K562 (cell line): ENCODE measurements around the gene HAUS2. TPM values are rescaled to one million over a fixed set of nuclear protein-coding genes. Genes with fewer than 3 reads are reported as not detected.

ENCODE experiments used
- ATAC-seq: fragments of 200-7000 bp; cut with Tn5 transposase; 3 replicates; pipeline ENCODE4 v1.9.1; 2020; ENCODE audit warnings: moderate library complexity
- BruUV-seq: library from RNA; stranded (reverse); fragments of 400-500 nt; replicated peaks from 2 replicates; lab custom pipeline; 2021; lab: Mats Ljungman, UMichigan
- CTCF ChIA-PET: fragments of 300-600 bp; formaldehyde crosslinking; extraction: SDS; loops from one replicate; lab custom pipeline; 2021; ENCODE audit warnings: low intra/inter-chr PET ratio; lab: Yijun Ruan, JAX
- POLR2A ChIA-PET: fragments of 300-600, 350-650 bp; sonication (Branson Sonifier 250); formaldehyde crosslinking; extraction: SDS; loops from one replicate; lab custom pipeline; 2021; ENCODE audit warnings: antibody characterized with exemption, inconsistent platforms; lab: Yijun Ruan, JAX
- DNase-seq, 4 experiments: peaks; one replicate each; pipeline versions ENCODE4 v3.0.0 to v3.0.0-alpha.2; 2011 to 2018; ENCODE audit warnings: low spot score in 3 of 4, mixed read lengths in 3 of 4; ENCODE audit errors: extremely low read depth in 1 of 4
- FAIRE-seq: peaks from 2 replicates; lab custom pipeline; 2011; peaks lifted over from hg19 to GRCh38; lab: Jason Lieb, UNC
- H2AFZ ChIP-seq: 2 replicates; pipeline ENCODE4 v1.6.0; 2011; ENCODE audit warnings: low read depth, low read length, control low read depth, inconsistent platforms
- H3K27ac ChIP-seq: fragments of 200-600 bp; 3 replicates; pipeline ENCODE4 v1.8.0; 2011; ENCODE audit warnings: low read depth, mild to moderate bottlenecking, control low read depth, inconsistent platforms, low read length, moderate library complexity, mixed read lengths; ENCODE audit errors: extremely low read depth
- H3K27me3 ChIP-seq, 2 experiments: fragments of 300-600 bp in 1 of 2; 2 replicates in 1 of 2; 3 replicates in 1 of 2; pipeline versions ENCODE4 v1.6.0 to v1.8.0; 2011; ENCODE audit warnings: inconsistent platforms in 2 of 2, low read length in 2 of 2, mild to moderate bottlenecking in 1 of 2, mixed read lengths in 1 of 2, moderate library complexity in 1 of 2; ENCODE audit not compliant: control insufficient read depth in 2 of 2, insufficient read depth in 2 of 2
- H3K36me3 ChIP-seq: fragments of 300-600 bp; 3 replicates; pipeline ENCODE4 v1.8.0; 2011; ENCODE audit warnings: mild to moderate bottlenecking, low read length, inconsistent platforms; ENCODE audit not compliant: control insufficient read depth, insufficient read depth
- H3K4me1 ChIP-seq, 2 experiments: fragments of 200-600 bp in 1 of 2; replicated peaks in 1 of 2; 2 replicates in 1 of 2; 3 replicates in 1 of 2; pipeline versions ENCODE4 v1.5.1 to v1.8.0; 2011; ENCODE audit warnings: inconsistent platforms in 2 of 2, low read length in 2 of 2, mild to moderate bottlenecking in 1 of 2, mixed read lengths in 1 of 2, moderate library complexity in 1 of 2; ENCODE audit not compliant: control insufficient read depth in 2 of 2, insufficient read depth in 2 of 2
- H3K4me2 ChIP-seq: 2 replicates; pipeline ENCODE4 v1.6.1; 2011; ENCODE audit warnings: low read length, control low read depth, inconsistent platforms, mixed read lengths; ENCODE audit not compliant: insufficient read depth
- H3K4me3 ChIP-seq: fragments of 200-600 bp; sonication (generic), shearing (Covaris generic); 2 replicates; pipeline ENCODE4 v1.5.1; 2016; ENCODE audit warnings: control low read depth, inconsistent platforms
- H3K79me2 ChIP-seq: fragments of 200-600 bp; 3 replicates; pipeline ENCODE4 v1.8.0; 2011; ENCODE audit warnings: low read length, inconsistent platforms; ENCODE audit not compliant: control insufficient read depth, insufficient read depth
- H3K9ac ChIP-seq, 2 experiments: 2 replicates each; pipeline versions ENCODE4 v1.6.0 to v1.6.1; 2011; ENCODE audit warnings: low read depth in 2 of 2, low read length in 2 of 2, control low read depth in 1 of 2, inconsistent platforms in 1 of 2, mild to moderate bottlenecking in 1 of 2, mixed read lengths in 1 of 2; ENCODE audit not compliant: insufficient read depth in 1 of 2
- H3K9me1 ChIP-seq: one replicate; pipeline ENCODE4 v1.6.0; 2011; ENCODE audit warnings: inconsistent platforms, mild to moderate bottlenecking, low read length, moderate library complexity; ENCODE audit not compliant: control insufficient read depth, insufficient read depth
- H3K9me3 ChIP-seq: replicated peaks from 2 replicates; pipeline ENCODE4 v1.5.1; 2011; ENCODE audit warnings: low read depth, low read length, inconsistent platforms; ENCODE audit not compliant: control insufficient read depth, insufficient read depth
- H4K20me1 ChIP-seq: replicated peaks from 2 replicates; pipeline ENCODE4 v1.6.1; 2011; ENCODE audit warnings: low read length, inconsistent platforms, mixed read lengths; ENCODE audit not compliant: control insufficient read depth, insufficient read depth
- ILF3 ChIP-seq: fragments of 450-650 bp; IDR thresholded peaks from 2 replicates; pipeline ENCODE4 v1.6.1; 2018; ENCODE audit warnings: antibody characterized with exemption, mild to moderate bottlenecking, moderate library complexity, borderline replicate concordance
- RAD51 ChIP-seq: fragments of 450-650 bp; IDR thresholded peaks from 2 replicates; pipeline ENCODE4 v1.7.1; 2016; ENCODE audit warnings: low read depth, mild to moderate bottlenecking, borderline replicate concordance
- ZBTB9 ChIP-seq: fragments of 450-650 bp; formaldehyde crosslinking; IDR thresholded peaks from 2 replicates; pipeline ENCODE4 v1.4.0; 2020; ENCODE audit warnings: mild to moderate bottlenecking, moderate library complexity
- ZKSCAN8 ChIP-seq: fragments of 200-800 bp; sonication (Bioruptor generic); IDR thresholded peaks from 2 replicates; pipeline ENCODE4 v1.6.1; 2016; ENCODE audit warnings: missing genetic modification characterization, missing compliant biosample characterization
- ZNF316 ChIP-seq: fragments of 450-650 bp; IDR thresholded peaks from 2 replicates; pipeline ENCODE4 v1.6.1; 2016
- ZNF707 ChIP-seq: fragments of 250-450 bp; sonication (Bioruptor Pico); conservative IDR thresholded peaks from 2 replicates; pipeline ENCODE4 v1.8.0; 2022; ENCODE audit warnings: inconsistent platforms, mild to moderate bottlenecking, moderate library complexity
- WGBS: fragments of 100-300 bp; shearing (Covaris generic); methylation state at CpG from one replicate; pipeline ENCODE4 v1.1.6; 2016; ENCODE audit warnings: low coverage, mixed read lengths; ENCODE audit not compliant: insufficient coverage; ENCODE audit errors: missing lambda C conversion rate; 5-methylcytosine and 5-hydroxymethylcytosine counted together
- in situ Hi-C: fragments of 300-500 bp; cut with MboI; formaldehyde crosslinking; loops from 4 replicates; pipeline ENCODE4 v1.15.0; 2018; ENCODE audit warnings: inconsistent platforms, mixed read lengths
- intact Hi-C: fragments of 100-400 bp; cut with micrococcal nuclease; formaldehyde crosslinking; loops from 2 replicates; pipeline ENCODE4 v1.14.2; 2022
- polyA plus RNA-seq, 8 experiments: library from polyadenylated mRNA; depleted of rRNA in 4 of 8; stranded (reverse) in 5 of 8; unstranded in 3 of 8; fragments of >200 nt; fragmentation: Nextera tagmentation in 2 of 8; fragmentation: Illumina TruSeq in 1 of 8; extraction: Ambion mirVana in 2 of 8; extraction: Trizol in 1 of 8; gene quantifications; 2 replicates each; pipeline versions ENCODE4 v1.2.1 to v1.2.3, GENCODE V29; 2011 to 2014; ENCODE audit warnings: inconsistent platforms in 1 of 8, missing spikeins in 1 of 8
- total RNA-seq, 7 experiments: library from RNA; depleted of rRNA in 6 of 7; stranded (reverse); fragments of >200 nt in 6 of 7; fragmentation: Illumina TruSeq in 2 of 7; extraction: Trizol in 2 of 7; gene quantifications; 2 replicates each; pipeline versions ENCODE4 v1.2.1 to v1.2.3, GENCODE V29; 2011 to 2021; ENCODE audit warnings: low replicate concordance in 1 of 7
- TF ChIP-seq, protein P1 (sequence below), 3 experiments: fragments of 200-800 bp in 1 of 3; sonication (Bioruptor generic) in 1 of 3; sonication (generic) in 1 of 3; formaldehyde crosslinking in 1 of 3; IDR thresholded peaks; 2 replicates each; pipeline versions ENCODE4 v1.6.1 to v1.8.0; 2016 to 2022; ENCODE audit warnings: mild to moderate bottlenecking in 2 of 3, missing compliant biosample characterization in 2 of 3, missing genetic modification characterization in 2 of 3, missing genetic modification reagents in 1 of 3

The HAUS2 gene
- total and polyA plus RNA-seq, 9 of the 15 experiments (the other 6 are each of a cell fraction or from before 2014, with no cell fraction given): 30.6 to 64.9 (median 54.1) TPM

- H3K9me1 ChIP-seq: no peaks in the 10 kb centered on the region
- no peaks in the 10 kb centered on the region for H4K20me1 ChIP-seq
- H3K9me3 ChIP-seq: no peaks in the 10 kb centered on the region
- H3K9ac ChIP-seq: no peak overlapping the region
- intact Hi-C loops (loop anchor here (10.0 kb wide), 1 partner anchor 77 kb away; no protein-coding TSS in a partner anchor), in situ Hi-C loops (no loop called here)
- H3K36me3 ChIP-seq: peaks cover 25% of the 10 kb centered on the region
- no peak for DNase-seq
- H2AFZ ChIP-seq: no peak overlapping the region
- CTCF ChIA-PET: no interaction called here
- no peak overlapping the region for H3K4me2 ChIP-seq
- ATAC-seq: no peak
- no TSS peak for BruUV-seq
- no peak overlapping the region for H3K27ac ChIP-seq
- no peak for TF ChIP-seq ZKSCAN8 (CRISPR knock-in tag)
- TF ChIP-seq ZBTB9 (CRISPR knock-in tag): no peak
- no peak for TF ChIP-seq ZNF707
- TF ChIP-seq RAD51: no peak
- TF ChIP-seq ZNF316: no peak
- TF ChIP-seq ILF3: no peak
- TF ChIP-seq, protein P1, sequence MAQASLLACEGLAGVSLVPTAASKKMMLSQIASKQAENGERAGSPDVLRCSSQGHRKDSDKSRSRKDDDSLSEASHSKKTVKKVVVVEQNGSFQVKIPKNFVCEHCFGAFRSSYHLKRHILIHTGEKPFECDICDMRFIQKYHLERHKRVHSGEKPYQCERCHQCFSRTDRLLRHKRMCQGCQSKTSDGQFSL (CRISPR knock-in tag; IDR thresholded peaks at IDR 0.05): no peak
- TF ChIP-seq, protein P1 (tag; IDR thresholded peaks at IDR 0.05): no peak
- H3K4me1 ChIP-seq: peaks cover 5 to 28% of the 10 kb centered on the region in 2 experiments
- H3K27me3 ChIP-seq: no peaks in the 10 kb centered on the region
- H3K4me3 ChIP-seq: no peak overlapping the region
- no peak for FAIRE-seq
- 60% methylated on average over 4 of the region's 4 CpGs for WGBS
- peaks cover 78% of the 10 kb centered on the region for H3K79me2 ChIP-seq
- POLR2A ChIA-PET: interaction anchor here (1.3 kb wide), 1 partner anchor 10 kb away, joined by 3 read pairs; no protein-coding TSS in a partner anchor
These were observed 41.1 kb upstream of the HAUS2 start for GRCh38 chr15:42507514-42507913.
